Measurements from ENCODE around the gene HSPA4.
A peak's percentile ranks its signal among the peaks of the same experiment; 100 is the strongest.
"Not testable (repeated sequence)": the region's sequence is repeated elsewhere in the genome, so short reads cannot be mapped to it uniquely, and the experiment has no call there.

HSPA4 gene

DNA sequence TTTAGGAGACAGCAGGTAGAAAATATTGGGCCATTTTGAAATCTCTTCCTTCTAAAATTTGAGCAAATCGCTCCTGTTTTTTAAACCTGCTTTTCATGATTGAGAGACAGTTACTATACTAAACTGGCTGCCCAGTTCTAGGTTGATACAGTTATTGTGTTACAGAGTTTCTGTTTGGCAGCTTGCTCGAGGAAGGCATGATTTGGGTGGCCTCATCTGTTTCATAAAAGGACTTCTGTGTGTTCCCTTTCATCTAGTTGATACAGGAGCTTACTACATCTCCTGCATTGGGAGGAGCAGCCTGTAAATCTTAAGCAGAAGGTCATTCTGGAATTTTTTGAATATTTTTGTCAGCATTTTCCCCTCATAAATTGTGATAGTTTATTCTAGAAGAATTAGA lies 14.2 kb downstream of the HSPA4 start:
- no peak overlapping the region for H3K4me3 ChIP-seq (ENCODE audit: low read length in 2 of 2)
- H3K27ac ChIP-seq (ENCODE audit: low read length): peak overlapping the region; percentile 7
- H3K4me1 ChIP-seq (ENCODE audit: control insufficient read depth, insufficient read depth, low read length): peaks cover 7% of the 10 kb centered on the region
- H3K9me3 ChIP-seq (ENCODE audit: control insufficient read depth in 2 of 2, low read length in 2 of 2): no peaks in the 10 kb centered on the region
- H3K9ac ChIP-seq (ENCODE audit: low read length in 2 of 2): no peak overlapping the region
- no peaks in the 10 kb centered on the region for H3K27me3 ChIP-seq (ENCODE audit: control insufficient read depth in 1 of 2, insufficient read depth in 2 of 2, low read length in 2 of 2)
- peaks cover 8 to 13% of the 10 kb centered on the region in 2 donors for H3K36me3 ChIP-seq (ENCODE audit: control insufficient read depth in 2 of 2, insufficient read depth in 2 of 2, low read length in 2 of 2)

DNA sequence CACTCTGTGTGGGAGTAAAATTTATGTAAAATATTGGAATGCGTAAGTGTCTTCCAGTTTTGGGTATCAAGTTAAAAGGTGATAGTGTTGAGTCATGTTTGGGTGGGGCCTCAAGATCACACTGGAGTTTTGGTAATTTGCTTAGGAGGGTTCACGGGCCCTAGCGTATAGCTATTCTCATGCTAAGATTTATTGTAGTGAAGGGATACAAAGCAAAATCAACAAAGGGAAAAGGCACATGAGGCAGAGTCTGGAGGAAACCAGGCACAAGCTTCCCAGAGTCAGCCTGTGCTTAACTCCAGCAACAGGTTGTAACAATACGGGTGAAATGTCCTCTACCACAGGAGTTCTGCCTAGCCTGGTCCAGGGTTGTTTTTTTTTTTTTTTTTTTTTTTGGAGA lies 20.2 kb downstream of the HSPA4 start:
- H3K36me3 ChIP-seq (ENCODE audit: control insufficient read depth in 2 of 2, insufficient read depth in 2 of 2, low read length in 2 of 2): peaks cover 13 to 24% of the 10 kb centered on the region in 2 donors
- no peak overlapping the region for H3K4me3 ChIP-seq (ENCODE audit: low read length in 2 of 2)
- H3K9me3 ChIP-seq (ENCODE audit: control insufficient read depth in 2 of 2, low read length in 2 of 2): no peaks in the 10 kb centered on the region
- no peak overlapping the region for H3K9ac ChIP-seq (ENCODE audit: low read length in 2 of 2)
- H3K27me3 ChIP-seq (ENCODE audit: control insufficient read depth in 1 of 2, insufficient read depth in 2 of 2, low read length in 2 of 2): no peaks in the 10 kb centered on the region
- H3K4me1 ChIP-seq (ENCODE audit: control insufficient read depth, insufficient read depth, low read length): no peaks in the 10 kb centered on the region
- no peak overlapping the region for H3K27ac ChIP-seq (ENCODE audit: low read length)

DNA sequence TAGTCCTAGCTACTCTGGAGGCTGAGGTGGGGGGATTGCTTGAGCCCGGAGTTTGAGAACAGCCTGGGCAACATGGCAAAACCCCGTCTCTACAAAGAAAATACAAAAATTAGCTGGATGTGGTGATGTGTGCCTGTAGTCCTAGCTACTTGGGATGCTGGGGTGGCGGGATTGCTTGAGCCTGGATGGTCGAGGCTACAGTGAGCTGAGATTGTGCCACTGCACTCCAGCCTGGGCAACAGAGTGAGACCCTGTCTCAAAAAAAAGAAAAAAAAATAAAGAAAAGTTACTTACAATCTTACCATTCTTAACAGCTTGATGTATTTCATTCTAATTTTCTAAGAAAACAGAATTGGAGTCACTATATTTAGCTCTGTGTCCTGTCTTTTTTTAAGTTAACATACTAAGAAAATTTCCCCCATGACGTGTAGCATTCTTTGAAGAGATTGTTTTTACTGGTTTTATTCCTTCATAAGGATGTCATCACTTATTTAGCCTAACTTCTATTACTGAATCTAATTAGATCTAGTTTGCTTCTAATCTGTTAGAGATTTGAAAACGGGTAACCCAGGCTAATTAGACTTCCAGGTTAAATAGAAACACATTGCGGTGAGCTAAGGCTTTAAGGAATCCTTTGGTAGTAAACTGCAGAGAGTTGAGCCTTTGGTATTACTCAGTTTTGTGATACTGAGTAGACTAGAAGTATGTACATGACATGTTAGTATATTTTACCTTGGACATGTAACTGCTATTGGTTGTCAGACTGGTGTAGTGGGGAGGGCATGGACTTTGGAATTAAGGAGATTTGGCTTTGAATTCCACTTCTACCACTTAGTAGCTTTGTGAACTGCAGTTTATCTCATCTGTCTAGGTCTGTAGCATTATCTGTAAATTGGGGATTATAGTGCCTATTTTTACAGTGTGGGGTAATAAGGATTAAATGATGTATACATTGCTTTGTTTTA lies 24.0 kb downstream of the HSPA4 start:
- peaks cover 12 to 22% of the 10 kb centered on the region in 2 donors for H3K36me3 ChIP-seq (ENCODE audit: control insufficient read depth in 2 of 2, insufficient read depth in 2 of 2, low read length in 2 of 2)
- H3K27me3 ChIP-seq (ENCODE audit: control insufficient read depth in 1 of 2, insufficient read depth in 2 of 2, low read length in 2 of 2): no peaks in the 10 kb centered on the region
- H3K4me3 ChIP-seq (ENCODE audit: low read length in 2 of 2): no peak overlapping the region
- no peaks in the 10 kb centered on the region for H3K4me1 ChIP-seq (ENCODE audit: control insufficient read depth, insufficient read depth, low read length)
- H3K9ac ChIP-seq (ENCODE audit: low read length in 2 of 2): no peak overlapping the region
- no peaks in the 10 kb centered on the region for H3K9me3 ChIP-seq (ENCODE audit: control insufficient read depth in 2 of 2, low read length in 2 of 2)
- no peak overlapping the region for H3K27ac ChIP-seq (ENCODE audit: low read length)

DNA sequence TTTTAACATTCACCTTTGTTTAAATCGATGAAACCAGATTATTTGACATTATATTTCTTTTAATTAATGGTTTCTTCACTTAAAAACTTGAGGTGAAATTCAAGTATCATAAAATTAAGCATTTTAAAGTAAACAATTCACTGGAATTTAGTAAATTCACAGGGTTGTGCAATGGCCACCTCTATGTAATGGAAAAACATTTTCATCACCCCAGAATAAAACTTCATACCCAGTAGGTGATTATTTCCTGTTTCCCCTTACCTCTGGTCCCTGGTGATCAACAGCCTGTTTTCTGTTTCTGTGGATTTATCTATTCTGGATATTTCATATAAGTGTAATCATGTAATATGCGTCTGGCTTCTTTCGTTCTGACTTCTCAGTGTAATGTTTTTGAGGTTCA lies 27.2 kb downstream of the HSPA4 start:
- no peaks in the 10 kb centered on the region for H3K4me1 ChIP-seq (ENCODE audit: control insufficient read depth, insufficient read depth, low read length)
- peaks cover 7 to 13% of the 10 kb centered on the region in 2 donors for H3K36me3 ChIP-seq (ENCODE audit: control insufficient read depth in 2 of 2, insufficient read depth in 2 of 2, low read length in 2 of 2)
- H3K9ac ChIP-seq (ENCODE audit: low read length in 2 of 2): no peak overlapping the region
- H3K4me3 ChIP-seq (ENCODE audit: low read length in 2 of 2): no peak overlapping the region
- H3K27ac ChIP-seq (ENCODE audit: low read length): no peak overlapping the region
- no peaks in the 10 kb centered on the region for H3K9me3 ChIP-seq (ENCODE audit: control insufficient read depth in 2 of 2, low read length in 2 of 2)
- no peaks in the 10 kb centered on the region for H3K27me3 ChIP-seq (ENCODE audit: control insufficient read depth in 1 of 2, insufficient read depth in 2 of 2, low read length in 2 of 2)

DNA sequence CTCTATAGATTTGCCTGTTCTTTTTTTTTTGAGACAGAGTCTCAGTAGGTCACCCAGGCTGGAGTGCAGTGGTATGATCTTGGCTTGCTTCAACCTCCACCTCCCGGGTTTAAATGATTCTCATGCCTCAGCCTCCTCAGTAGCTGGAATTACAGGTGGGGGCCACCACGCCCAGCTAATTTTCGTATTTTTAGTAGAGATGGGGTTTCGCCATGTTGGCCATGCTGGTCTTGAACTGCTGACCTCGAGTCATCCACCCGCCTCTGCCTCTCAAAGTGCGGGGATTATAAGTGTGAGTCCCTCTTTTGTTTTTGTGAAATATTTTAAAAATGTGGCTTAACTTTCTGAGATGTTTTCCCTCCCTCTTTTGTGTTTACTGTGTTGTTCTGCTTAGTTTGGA lies 29.2 kb downstream of the HSPA4 start:
- Histone ChIP-seq H3K27ac (ENCODE audit: low read length) (no peak overlapping the region), H3K9me3 (ENCODE audit: control insufficient read depth in 2 of 2, low read length in 2 of 2) (no peaks in the 10 kb centered on the region), H3K9ac (ENCODE audit: low read length in 2 of 2) (no peak overlapping the region), H3K27me3 (ENCODE audit: control insufficient read depth in 1 of 2, insufficient read depth in 2 of 2, low read length in 2 of 2) (no peaks in the 10 kb centered on the region), H3K4me1 (ENCODE audit: control insufficient read depth, insufficient read depth, low read length) (no peaks in the 10 kb centered on the region), H3K36me3 (ENCODE audit: control insufficient read depth in 2 of 2, insufficient read depth in 2 of 2, low read length in 2 of 2) (peaks cover 5 to 13% of the 10 kb centered on the region in 2 donors), H3K4me3 (ENCODE audit: low read length in 2 of 2) (no peak overlapping the region)

DNA sequence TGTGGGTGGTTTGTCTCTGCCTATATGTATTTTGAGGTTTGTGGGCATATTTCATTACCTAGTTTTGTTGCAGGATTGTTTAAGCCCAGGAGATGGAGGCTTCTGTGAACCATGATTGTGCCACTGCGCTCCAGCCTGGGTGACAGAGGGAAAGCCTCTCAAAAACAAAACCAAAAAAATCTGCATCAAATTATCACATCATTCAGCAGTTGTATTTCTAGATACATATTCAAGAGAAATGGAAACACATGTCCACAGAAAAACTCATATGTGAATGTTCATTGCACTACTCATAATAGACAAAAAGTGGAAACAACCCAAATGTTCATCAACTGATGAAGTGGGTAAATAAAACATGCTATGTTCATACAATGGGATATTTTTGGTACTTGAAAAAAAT lies 29.9 kb downstream of the HSPA4 start:
- Histone ChIP-seq H3K9me3 (ENCODE audit: control insufficient read depth in 2 of 2, low read length in 2 of 2) (no peaks in the 10 kb centered on the region), H3K4me1 (ENCODE audit: control insufficient read depth, insufficient read depth, low read length) (no peaks in the 10 kb centered on the region), H3K27me3 (ENCODE audit: control insufficient read depth in 1 of 2, insufficient read depth in 2 of 2, low read length in 2 of 2) (no peaks in the 10 kb centered on the region), H3K27ac (ENCODE audit: low read length) (no peak overlapping the region), H3K4me3 (ENCODE audit: low read length in 2 of 2) (no peak overlapping the region), H3K9ac (ENCODE audit: low read length in 2 of 2) (no peak overlapping the region), H3K36me3 (ENCODE audit: control insufficient read depth in 2 of 2, insufficient read depth in 2 of 2, low read length in 2 of 2) (peaks cover 5 to 17% of the 10 kb centered on the region in 2 donors)

DNA sequence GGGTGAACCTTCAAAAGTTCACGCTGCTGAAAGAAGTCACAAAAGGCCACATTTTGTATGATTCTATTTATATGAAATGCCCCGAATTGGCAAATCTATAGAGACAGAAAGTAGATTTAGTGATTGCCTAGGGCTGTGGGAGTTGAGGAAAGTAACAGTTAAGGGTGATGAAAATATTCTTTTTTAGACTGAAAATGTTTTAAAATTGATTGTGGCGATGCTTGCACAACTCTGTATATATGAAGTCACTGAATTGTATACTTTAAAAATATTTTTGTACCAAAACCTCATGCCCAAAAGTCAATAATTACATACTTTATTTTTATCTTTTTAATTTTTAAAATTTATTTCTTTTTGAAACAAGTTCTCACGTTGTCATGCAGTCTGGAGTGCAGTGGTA lies 30.3 kb downstream of the HSPA4 start:
- no peaks in the 10 kb centered on the region for H3K9me3 ChIP-seq (ENCODE audit: control insufficient read depth in 2 of 2, low read length in 2 of 2)

DNA sequence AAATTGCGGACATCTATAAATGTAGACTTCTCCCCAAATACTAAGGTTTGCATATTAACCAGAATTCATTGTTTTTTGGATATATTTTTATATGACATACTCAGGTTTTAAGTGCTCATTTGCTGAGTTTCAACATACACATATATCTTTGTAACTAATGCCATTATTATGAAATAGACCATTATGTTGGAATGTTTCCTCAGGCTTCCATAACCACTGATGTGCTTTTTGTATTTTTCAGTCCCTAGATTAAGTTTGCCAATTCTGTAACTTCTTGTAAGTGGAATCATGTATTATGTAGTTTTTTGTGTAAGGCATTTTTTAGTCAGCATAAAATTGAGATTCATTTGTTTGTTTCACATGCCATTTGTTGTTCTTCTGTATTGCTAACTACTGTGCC lies 32.1 kb downstream of the HSPA4 start:
- Histone ChIP-seq H3K36me3 (ENCODE audit: control insufficient read depth in 2 of 2, insufficient read depth in 2 of 2, low read length in 2 of 2) (peaks cover 7 to 27% of the 10 kb centered on the region in 2 donors), H3K27me3 (ENCODE audit: control insufficient read depth in 1 of 2, insufficient read depth in 2 of 2, low read length in 2 of 2) (no peaks in the 10 kb centered on the region), H3K4me3 (ENCODE audit: low read length in 2 of 2) (no peak overlapping the region), H3K4me1 (ENCODE audit: control insufficient read depth, insufficient read depth, low read length) (no peaks in the 10 kb centered on the region), H3K9me3 (ENCODE audit: control insufficient read depth in 2 of 2, low read length in 2 of 2) (no peaks in the 10 kb centered on the region), H3K9ac (ENCODE audit: low read length in 2 of 2) (no peak overlapping the region), H3K27ac (ENCODE audit: low read length) (no peak overlapping the region)

More for the DNA sequence above, 30.3 kb downstream of the HSPA4 start:
- peaks cover 5 to 21% of the 10 kb centered on the region in 2 donors for H3K36me3 ChIP-seq (ENCODE audit: control insufficient read depth in 2 of 2, insufficient read depth in 2 of 2, low read length in 2 of 2)
- H3K27ac ChIP-seq (ENCODE audit: low read length): no peak overlapping the region
- no peak overlapping the region for H3K9ac ChIP-seq (ENCODE audit: low read length in 2 of 2)
- H3K4me3 ChIP-seq (ENCODE audit: low read length in 2 of 2): no peak overlapping the region
- no peaks in the 10 kb centered on the region for H3K27me3 ChIP-seq (ENCODE audit: control insufficient read depth in 1 of 2, insufficient read depth in 2 of 2, low read length in 2 of 2)
- no peaks in the 10 kb centered on the region for H3K4me1 ChIP-seq (ENCODE audit: control insufficient read depth, insufficient read depth, low read length)

DNA sequence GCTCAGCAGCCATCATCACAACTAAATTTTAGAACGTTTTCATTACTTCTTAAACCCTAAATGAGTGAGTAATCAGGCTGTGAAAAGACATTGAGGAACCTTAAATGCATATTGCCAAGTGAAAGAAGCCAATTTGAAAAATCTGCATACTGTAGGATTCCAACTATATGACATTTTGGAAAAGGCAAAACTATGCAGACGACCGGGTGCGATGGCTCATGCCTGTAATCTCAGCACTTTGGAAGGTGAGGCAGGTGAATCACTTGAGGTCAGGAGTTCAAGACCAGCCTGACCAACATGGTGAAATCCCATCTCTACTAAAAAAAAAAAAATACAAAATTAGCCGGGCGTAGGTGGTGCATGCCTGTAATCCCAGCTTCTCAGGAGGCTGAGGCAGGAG lies 33.4 kb downstream of the HSPA4 start:
- not testable (repeated sequence) for H3K4me1 ChIP-seq (ENCODE audit: control insufficient read depth, insufficient read depth, low read length); H3K27ac ChIP-seq (ENCODE audit: low read length); H3K27me3 ChIP-seq (ENCODE audit: control insufficient read depth in 1 of 2, insufficient read depth in 2 of 2, low read length in 2 of 2); H3K4me3 ChIP-seq (ENCODE audit: low read length in 2 of 2); H3K9me3 ChIP-seq (ENCODE audit: control insufficient read depth in 2 of 2, low read length in 2 of 2); H3K9ac ChIP-seq (ENCODE audit: low read length in 2 of 2)
- H3K36me3 ChIP-seq (ENCODE audit: control insufficient read depth in 2 of 2, insufficient read depth in 2 of 2, low read length in 2 of 2): peaks cover 16 to 37% of the 10 kb centered on the region in 2 donors

DNA sequence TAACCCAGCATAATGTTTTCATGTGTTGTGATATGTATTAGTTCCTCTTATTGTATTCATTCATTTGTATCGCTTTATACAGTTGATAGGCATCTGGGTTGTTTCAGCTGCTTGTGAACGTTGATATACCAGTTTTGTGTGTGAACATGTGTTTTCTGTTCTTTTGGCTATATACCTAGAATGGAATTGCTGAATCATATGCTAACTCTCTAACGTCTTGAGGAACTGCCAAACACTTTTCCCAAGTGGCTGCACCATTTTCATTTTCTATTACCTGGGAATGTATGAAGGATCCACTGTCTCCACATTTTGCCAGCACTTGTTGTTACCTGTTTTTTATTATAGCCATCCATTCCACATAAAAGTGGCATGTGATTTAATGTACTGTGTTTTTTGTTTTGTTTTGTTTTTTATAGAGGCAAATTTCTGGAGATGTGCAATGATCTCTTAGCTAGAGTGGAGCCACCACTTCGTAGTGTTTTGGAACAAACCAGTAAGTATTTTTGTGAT lies 34.6 kb downstream of the HSPA4 start:
- Histone ChIP-seq H3K4me1 (ENCODE audit: control insufficient read depth, insufficient read depth, low read length) (no peaks in the 10 kb centered on the region), H3K9me3 (ENCODE audit: control insufficient read depth in 2 of 2, low read length in 2 of 2) (no peaks in the 10 kb centered on the region), H3K9ac (ENCODE audit: low read length in 2 of 2) (no peak overlapping the region), H3K27ac (ENCODE audit: low read length) (no peak overlapping the region), H3K27me3 (ENCODE audit: control insufficient read depth in 1 of 2, insufficient read depth in 2 of 2, low read length in 2 of 2) (no peaks in the 10 kb centered on the region), H3K36me3 (ENCODE audit: control insufficient read depth in 2 of 2, insufficient read depth in 2 of 2, low read length in 2 of 2) (peaks cover 23 to 45% of the 10 kb centered on the region in 2 donors), H3K4me3 (ENCODE audit: low read length in 2 of 2) (no peak overlapping the region)

DNA sequence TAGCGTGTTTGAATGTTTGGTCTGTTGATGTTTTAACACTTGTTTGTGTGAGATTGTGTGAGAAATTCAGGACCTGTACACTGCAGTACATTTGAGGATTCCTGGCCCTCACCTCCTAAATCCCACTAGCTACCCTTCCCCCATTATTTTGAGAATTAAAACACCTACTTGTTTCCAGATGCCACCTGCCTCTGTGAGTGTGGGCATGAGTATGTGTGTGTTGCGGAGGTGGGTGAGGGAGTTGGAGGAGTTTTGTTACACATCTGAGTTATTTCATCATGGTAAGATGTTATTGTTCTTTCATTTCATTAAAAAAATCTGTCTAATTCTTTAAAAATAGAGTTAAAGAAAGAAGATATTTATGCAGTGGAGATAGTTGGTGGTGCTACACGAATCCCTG lies 36.3 kb downstream of the HSPA4 start:
- Histone ChIP-seq H3K9me3 (ENCODE audit: control insufficient read depth in 2 of 2, low read length in 2 of 2) (no peaks in the 10 kb centered on the region), H3K9ac (ENCODE audit: low read length in 2 of 2) (no peak overlapping the region), H3K27me3 (ENCODE audit: control insufficient read depth in 1 of 2, insufficient read depth in 2 of 2, low read length in 2 of 2) (no peaks in the 10 kb centered on the region), H3K4me1 (ENCODE audit: control insufficient read depth, insufficient read depth, low read length) (no peaks in the 10 kb centered on the region), H3K36me3 (ENCODE audit: control insufficient read depth in 2 of 2, insufficient read depth in 2 of 2, low read length in 2 of 2) (peaks cover 34 to 51% of the 10 kb centered on the region in 2 donors), H3K27ac (ENCODE audit: low read length) (no peak overlapping the region), H3K4me3 (ENCODE audit: low read length in 2 of 2) (no peak overlapping the region)

Data from stomach smooth muscle (tissue), 2 donors.